Cardiac septum (tissue), 1 donor: ENCODE results near the gene SNRPA1. TPM values are rescaled to one million over a fixed set of nuclear protein-coding genes. Genes with fewer than 3 reads are reported as not detected.
"Not testable (repeated sequence)": the region's sequence is repeated elsewhere in the genome, so short reads cannot be mapped to it uniquely, and the experiment has no call there.

Experiments
- DNase-seq: peaks from one replicate; pipeline ENCODE4 v3.0.0-alpha.2; 2020; ENCODE audit warnings: low spot score
- intact Hi-C: fragments of 100-400 bp; cut with DNase I; formaldehyde crosslinking; loops from one replicate; pipeline ENCODE4 v1.14.0; 2022
- long read RNA-seq: library from polyadenylated mRNA; unstranded; transcript quantifications from one replicate; pipeline ENCODE4 v2.0.0, GENCODE V29; 2021
- total RNA-seq: library from RNA; stranded (reverse); fragmentation: NEBNext Ultra II Directional; extraction: Animal tissue kit (Norgen Biotek cat#: 25700); gene quantifications from one replicate; pipeline ENCODE4 v1.2.1, GENCODE V29; 2021
- donor health status: DM: no; HTN: no; CAD: no.

Gene SNRPA1
- 26.0 TPM for total RNA-seq
- long read RNA-seq, transcript SNRPA1-207 (8 exons, 924 nt) = minor isoform, 5 of 58 reads
- long read RNA-seq, transcript SNRPA1-201 (9 exons, 1,055 nt) = major isoform, 19 of 58 reads
- long read RNA-seq, transcript SNRPA1-205 (7 exons, 2,108 nt) = minor isoform, 5 of 58 reads
- long read RNA-seq, partial matches to known transcripts = 20 of 58 reads
- long read RNA-seq, other reads (novel, unspliced or antisense) = 4 of 58 reads

DNA sequence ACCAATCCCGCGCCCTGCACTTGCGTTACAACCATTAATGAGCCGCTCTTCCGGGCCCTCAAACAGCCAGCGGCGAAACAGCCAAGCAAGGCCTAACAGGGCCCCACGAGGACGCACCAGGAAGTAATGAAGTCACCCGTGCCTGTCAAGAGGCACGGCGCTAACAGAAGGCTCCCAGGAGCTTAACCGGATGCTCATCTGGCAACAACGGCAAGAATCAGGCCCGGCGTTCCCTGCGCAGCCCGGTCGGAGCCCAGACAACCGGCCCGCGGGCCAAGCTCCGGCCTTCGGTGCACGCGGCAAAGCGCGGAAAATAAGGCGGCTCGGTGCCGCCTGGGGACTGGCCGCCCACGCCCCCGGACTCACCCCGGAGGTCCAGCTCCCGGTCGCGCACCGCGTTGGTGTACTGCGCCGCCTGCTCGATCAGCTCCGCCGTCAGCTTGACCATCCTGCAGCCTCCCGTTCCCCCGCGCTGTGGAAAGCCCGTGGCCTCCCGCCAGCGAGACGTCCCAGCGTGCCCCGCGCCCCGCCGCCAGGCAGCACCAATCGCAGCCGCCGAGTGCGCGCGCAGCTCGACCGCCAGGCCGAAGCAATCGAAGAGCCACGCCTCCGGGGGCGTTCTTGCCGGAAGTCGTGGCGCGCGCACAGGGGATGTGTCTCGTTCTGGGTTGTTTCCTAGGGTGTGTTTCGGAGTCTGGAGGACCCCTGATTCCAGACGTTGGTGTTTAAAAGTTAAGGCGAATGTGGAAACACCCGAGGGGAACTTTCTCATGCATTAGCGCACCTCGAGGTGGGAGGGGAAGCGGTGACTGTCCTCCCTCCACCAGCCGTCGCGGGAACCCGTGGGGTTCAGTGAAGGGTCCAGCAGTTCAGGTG lies at the start of gene SNRPA1:
TSS of gene SNRPA1 (minus strand) at position 518 of the 876 bp plus-strand sequence. CDS start at position 448, 70 bp downstream.
- peak; percentile 98 for DNase-seq
- intact Hi-C loops = loop anchor here (5.0 kb wide), 2 partner anchors 287 to 357 kb away; partner anchors contain the start of gene TM2D3

DNA sequence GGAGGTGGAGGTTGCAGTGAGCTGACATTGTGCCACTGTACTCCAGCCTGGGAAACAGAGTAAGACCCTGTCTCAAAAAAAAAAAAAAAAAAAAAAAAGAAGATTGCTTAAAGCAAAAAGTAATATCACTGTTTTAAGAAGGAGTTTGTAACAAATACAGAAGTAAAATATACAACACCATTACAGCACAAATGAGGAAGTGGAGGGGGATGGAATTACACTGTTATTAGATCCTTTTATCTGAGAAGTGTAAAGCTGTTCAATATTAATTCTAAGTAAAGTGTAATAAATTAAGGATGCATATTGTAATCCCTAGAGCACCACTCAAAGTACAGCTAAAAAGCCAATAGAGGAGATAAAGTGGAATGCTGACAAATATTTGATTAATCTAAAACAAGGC lies 47.0 kb upstream of the SNRPA1 start:
- intact Hi-C loops = no loop called here
- DNase-seq = no peak

DNA sequence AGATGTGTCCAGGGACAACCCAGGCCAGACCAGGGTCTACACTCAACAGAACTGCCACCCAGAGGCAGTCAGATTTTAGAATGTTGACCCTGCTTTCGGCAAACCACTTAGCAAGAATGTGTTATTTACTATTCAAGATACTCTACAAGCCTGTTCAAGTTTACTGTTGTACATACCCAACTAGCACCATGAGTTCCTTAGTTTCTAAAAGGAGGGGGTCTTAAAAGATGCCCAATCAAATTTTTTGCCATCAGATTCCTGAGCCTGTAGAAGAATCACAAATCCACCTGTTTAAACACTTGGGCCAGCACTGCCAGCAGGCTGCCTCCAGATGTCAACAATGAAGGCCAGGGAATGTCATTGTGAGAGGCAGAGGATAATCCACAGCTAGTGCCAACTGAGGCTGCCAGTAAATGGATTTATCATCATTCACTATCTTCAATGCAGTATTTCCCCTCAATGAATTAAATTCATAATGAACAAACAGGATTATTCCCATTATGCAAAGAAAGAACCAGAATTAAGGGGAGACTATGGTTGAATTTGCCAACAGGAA lies 43.5 kb upstream of the SNRPA1 start:
- intact Hi-C loops = no loop called here
- no peak for DNase-seq

DNA sequence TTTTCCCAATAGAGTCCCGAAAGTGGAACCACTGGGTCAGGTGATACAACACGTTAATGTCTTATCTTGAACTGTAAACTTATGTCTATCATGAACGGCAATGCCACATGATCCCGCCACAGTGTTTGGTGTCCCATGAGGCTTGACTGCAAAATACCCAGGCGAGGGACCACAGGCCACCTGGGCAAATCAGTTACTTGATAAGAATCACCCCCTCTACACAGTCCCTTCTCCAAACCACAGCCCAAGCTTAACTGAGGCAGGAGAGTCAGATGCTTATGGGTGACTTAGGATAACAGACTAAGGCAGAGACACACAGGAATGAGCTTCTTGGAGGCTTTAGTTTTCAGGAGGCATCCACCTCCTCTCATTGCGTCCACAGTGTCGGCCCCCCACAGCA lies 42.9 kb upstream of the SNRPA1 start:
- no peak for DNase-seq
- intact Hi-C loops = no loop called here

DNA sequence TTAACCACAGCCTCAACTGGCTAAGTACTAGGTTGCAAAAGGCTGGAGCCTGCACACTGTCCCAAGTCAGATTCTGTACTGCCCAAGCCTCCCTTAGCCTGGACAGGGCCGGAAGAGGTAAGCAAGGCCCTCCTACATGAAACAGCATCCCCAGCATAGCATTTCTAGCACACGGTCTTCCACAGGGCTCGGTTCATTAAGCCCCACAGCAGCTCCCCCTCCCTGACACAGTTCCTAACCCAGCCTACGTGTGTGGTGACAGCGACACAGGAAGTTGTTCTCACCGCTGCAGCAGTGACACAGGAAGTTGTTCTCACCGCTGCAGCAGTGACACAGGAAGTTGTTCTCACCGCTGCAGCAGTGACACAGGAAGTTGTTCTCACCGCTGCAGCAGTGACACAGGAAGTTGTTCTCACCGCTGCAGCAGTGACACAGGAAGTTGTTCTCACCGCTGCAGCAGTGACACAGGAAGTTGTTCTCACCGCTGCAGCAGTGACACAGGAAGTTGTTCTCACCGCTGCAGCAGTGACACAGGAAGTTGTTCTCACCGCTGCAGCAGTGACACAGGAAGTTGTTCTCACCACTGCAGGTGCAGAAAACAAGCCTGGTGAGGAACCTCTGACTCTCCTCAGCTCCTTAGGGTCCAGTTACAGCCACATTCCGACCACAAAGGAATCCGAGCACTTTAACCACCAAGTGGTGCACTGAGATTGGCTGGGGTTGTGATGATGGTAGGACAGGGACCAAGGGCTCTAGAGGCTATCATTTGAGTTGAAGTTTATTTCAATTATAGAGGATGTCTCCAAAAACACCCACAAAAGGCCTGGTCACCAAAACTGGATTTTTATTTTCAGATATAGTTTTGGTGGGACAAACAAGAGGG lies 39.1 kb upstream of the SNRPA1 start:
- DNase-seq, intact Hi-C loops: not testable (repeated sequence)

DNA sequence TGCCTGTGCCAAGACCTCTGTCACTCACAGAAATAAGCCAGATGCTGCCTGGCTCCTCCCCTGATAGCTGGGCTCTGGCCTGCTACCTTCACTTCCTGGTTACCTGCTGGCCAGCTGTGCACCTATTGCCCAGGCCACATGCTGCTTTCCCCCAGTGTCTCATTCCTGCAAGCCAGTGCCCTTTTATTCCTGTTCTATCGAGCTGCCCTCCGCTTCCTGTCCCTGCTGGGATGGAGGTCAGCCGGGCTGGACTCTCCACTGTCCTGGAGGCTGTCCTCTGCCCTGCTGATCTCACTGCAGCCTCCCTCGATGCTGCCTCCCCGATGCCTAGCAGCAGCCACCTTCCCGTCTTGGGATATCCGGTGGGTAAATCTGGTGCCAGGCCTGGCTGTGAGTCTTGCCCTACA lies 37.0 kb upstream of the SNRPA1 start:
- DNase-seq = no peak

DNA sequence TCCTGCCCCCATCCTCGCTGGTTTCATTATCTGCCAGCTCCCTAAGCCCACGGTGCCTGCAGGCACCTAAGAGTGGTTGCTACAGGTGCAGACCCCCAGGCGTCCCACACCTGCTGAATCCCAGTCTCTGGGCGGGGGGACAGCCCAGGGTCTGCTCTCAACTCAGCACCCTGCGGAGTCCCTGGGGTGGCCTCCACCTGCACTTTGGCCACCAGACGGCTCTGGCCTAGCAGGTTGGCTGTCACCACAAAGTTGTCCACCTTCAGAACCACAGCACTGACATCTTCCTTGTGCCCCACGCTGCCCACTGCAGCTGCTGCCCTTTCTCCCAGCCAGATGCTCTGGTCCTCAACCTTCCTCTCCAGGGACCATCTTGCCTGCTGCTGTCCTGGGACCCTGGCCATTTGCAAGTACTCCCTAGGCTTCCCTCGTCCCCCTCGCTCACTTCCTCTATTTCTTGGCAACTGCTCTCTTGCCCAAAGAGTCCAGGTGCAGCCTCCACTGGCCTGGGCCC lies 34.9 kb upstream of the SNRPA1 start:
- DNase-seq = no peak
- intact Hi-C loops = no loop called here

More for the DNA sequence above, 37.0 kb upstream of the SNRPA1 start:
- intact Hi-C loops = no loop called here

DNA sequence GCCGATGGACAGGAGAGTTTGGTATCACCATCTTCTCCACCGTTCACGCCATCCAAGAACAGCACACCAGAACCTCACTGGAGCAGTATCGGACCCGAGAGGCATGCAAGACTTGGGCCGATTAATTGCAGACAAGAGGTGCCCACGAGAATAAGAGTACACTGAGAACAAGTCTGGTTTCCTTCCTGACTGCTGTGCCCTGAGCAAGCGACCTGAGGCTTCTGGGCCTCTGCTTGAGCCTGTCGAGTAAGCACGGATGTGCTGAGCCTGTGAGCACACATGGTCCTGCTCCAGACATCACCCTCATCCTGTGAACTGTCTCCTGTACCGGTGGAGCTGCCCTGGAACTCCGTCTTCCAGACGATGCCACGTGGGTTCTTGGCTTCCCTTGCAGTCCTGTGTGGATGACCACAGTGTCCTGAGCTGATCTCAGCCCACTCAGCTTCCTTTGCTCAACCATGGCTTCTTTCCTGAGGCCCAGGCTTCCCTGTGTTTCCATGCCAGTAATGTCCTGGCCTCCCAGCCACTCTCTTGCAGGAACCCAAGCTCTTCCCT lies 34.3 kb upstream of the SNRPA1 start:
- DNase-seq = no peak
- intact Hi-C loops = no loop called here

DNA sequence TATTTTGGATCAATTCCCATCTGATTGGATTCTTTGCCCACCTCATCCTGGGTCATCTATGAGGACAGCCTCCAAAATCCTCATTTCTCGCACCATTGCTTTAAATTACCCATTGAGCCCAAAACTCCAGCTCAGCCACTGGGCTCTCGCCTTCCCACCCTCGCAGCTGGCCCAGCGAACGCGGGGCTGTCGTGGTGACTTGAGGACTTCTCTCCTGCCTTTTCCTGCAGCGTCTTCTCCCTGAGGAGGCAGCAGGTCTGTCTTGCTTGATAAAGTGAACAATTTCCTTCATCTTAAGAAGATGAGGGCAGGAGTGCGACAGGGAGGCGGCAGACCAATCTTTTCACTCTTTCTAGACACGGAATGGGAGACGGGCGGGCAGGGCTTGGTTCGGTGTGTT lies 33.0 kb upstream of the SNRPA1 start:
- no peak for DNase-seq
- intact Hi-C loops = no loop called here

DNA sequence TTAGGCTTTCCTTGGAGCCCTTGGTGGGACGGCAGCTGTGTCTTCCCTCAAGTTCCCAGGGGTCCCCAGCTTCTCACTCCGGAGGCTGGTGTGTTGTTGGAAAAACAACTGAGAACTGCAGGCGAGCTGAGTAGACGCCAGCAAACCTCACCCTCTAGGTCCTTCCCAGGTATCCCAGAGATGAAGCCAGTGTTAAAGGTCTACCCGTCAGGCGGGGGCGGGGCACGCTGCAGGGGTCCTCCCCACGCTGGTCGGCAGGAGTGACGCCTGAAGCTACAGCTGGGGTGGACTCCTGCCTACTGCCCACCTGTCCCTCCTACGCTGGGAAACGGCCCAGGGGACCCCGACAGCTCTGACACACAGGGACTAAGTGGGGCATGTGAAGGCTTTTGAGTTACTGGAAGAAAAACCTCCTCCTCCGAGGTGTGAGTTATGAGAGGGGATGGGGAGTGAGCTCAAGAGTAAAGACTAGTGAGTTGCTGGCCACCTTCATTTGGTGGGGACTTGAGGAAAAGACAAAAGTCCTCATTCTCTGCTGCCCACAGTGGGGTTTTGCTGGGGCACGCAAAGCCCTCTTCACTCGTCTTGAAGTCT lies 32.2 kb upstream of the SNRPA1 start:
- no peak for DNase-seq
- intact Hi-C loops = no loop called here

DNA sequence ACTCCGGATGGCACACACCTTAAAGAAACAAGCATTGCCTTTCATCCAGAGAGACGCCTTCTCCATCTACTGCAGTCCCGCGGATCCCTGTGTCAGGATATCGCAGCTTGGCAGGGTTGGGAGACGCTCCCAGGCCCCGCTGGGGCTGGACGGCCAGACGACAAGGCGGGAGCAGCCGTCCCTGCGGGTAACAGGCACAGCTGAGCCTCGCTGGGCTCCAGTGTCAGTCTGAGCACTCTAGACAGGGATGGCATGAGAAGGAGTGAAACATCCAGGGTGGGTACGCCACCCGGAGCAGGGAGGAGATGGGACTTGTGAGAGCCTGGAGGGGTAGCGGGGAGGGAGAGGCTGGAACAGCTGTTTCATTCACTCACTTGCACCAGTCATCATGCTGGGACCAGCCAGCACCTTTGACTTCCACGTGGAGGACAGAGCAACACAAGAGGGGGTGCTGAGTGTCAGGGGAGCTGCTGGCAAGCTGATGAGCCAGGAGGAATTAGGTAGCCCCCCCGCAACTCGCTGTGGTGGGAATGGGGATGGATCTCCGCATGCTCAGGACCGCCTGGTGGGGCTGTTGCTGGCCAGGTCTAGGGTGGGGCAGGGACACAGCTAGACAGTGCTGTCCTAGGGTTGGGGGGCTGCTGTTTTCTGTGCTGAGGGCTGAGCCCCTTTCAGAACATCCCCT lies 31.6 kb upstream of the SNRPA1 start:
- DNase-seq = no peak
- intact Hi-C loops = no loop called here

DNA sequence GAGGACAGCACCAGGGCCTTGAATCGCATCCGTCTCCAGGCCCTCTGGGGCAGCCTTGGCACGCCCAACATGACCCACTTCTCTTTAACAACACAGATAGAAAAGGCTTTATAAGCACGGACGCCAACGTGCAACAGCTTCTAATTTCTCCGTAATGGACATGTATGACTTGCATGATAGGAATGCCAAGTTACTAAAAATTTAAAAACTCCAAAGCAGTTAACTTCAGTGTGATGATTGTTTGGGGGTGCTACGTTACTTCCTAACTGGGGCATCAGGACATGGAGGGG lies 30.9 kb upstream of the SNRPA1 start:
- intact Hi-C loops = no loop called here
- no peak for DNase-seq

DNA sequence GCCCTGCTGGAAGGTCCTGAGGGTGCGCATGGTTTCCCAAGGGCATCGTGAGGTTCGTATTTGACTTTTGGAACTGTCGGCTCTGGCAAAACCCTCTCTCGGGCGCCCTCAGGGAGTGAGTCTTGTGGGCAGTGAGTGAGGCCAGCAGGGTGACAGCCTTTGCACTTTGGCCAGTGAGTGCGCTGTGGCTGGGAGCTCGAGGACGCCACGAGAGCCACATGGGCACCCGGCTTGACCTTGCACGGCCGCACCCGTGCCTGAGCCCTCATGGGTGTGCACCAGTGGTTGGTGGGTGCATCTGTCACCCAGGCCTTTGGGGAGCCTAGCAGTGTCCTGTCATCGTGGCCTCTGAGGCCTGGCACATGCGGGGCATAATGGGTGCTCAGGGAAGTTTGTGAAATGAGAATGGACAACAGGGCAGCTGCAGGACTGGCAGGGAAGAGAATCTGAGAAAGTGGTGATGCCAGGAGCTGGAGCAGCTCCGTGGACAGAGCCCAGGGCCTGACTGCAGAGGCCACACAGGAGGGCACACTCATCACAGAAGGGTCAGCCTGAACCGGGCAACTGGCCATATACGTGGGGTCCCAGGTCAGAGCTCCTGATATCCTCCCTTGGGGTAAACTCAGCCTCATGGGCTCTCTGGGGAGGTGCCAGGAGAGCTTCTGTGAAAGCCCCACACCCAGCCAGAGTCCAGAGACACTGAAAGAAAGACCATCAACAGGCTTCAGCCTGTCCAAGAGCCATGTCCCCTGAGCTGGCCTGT lies 30.4 kb upstream of the SNRPA1 start:
- intact Hi-C loops = no loop called here
- no peak for DNase-seq

DNA sequence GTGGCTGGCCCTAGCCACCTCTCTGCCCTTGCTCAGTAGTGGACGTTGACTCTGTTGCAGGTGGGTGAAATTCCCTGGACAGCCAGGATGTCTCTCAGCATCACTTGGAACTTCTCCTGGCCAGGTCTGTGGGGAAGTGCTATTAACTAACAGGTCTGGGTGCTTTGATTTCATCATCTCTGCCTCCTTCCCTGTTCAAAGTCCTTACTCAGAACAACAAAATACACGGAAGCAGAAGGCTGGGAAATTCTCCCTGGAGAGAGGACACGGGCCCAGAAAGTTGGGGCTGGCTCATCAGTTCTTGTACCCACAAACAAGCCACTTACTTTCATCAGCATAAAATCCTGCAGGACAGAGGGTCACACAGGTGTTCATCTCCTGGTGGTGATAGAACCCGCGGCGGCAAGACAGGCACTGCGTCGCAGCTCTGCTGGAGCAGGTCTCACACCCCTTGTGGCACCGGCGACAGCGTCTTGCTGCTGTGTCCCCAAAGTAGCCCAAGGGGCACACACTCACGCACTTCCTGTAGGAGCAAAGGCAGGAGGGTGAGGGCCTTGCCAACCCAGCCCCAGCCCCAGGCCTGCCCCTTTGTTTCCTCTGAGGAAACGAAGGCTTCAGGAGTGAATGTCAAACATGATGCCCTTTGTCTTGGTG lies 29.6 kb upstream of the SNRPA1 start:
- intact Hi-C loops = no loop called here
- no peak for DNase-seq

DNA sequence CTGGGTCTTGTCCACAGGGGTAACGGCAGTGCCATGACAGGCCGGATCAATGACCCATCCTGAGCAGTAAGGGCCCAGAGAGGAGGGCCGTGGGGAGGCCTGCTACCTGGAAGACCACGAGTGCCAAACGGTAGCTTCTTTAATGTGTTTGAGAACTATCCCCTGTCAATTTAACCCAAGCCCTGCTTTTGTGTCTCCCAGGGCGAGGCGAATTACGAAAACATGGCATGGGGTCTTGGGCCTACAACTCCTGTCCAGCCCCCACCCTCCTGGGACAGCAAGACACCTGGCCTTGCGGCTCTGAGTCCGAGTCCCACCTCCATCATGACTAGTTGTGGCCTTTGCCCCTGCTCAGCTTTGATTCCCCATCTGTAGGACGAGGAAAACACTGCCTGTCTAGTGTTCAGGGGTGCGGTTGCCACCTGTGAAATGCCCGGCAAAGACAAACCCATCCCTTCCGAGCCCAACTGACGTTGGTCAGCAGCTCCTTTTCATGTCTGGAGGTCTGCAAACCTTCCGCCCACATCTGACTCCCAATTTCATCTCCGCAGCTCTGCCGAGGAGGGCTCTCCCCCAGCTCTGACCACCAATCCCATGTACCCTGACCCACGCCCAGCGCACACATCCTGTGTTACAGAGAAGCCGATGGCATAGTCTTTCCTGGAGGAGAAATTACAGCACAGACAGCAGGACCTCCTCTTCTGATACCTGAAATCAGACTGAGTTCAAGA lies 28.9 kb upstream of the SNRPA1 start:
- DNase-seq = no peak
- intact Hi-C loops = no loop called here

DNA sequence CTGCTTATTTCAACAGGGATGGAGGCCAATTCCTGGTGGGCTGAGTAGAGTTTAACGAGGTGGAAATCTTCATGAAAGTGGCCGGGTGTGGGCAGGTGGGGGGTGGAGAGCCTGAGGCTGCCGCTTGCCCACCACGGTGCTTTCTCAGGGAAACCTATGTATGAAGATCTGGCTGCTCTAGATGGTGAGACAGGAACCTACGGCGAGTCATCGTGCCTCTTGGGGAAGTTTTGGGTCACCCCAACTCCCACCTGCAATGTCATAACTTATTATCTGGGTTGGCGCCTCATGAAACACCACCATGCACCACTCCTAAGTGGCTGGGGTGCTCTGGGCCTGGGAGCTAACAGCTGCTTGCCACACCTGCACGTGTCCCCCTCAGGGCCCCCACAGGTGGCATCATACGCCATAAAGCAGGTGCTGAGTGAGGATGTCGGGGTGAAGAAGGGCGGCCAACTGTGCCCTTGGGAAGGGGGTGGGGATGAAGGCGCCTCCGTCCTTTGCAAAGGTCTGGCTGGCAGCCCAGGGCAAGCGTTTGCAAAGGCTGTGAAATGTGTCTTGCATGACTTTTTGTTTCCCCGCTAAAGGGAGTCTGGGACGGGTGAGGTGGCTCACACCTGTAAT lies 27.9 kb upstream of the SNRPA1 start:
- no peak for DNase-seq
- intact Hi-C loops = no loop called here
